Lower leg skin (tissue), 4 donors: ENCODE results near the gene DCDC2B. TPM values are rescaled to one million over a fixed set of nuclear protein-coding genes. Genes with fewer than 3 reads are reported as not detected.

Experiments used
- DNase-seq, 2 donors: peaks; one replicate each; pipeline ENCODE4 v3.0.0-alpha.2; 2019; ENCODE audit warnings: low spot score in 2 of 2
- H3K4me3 ChIP-seq: fragments of 200-600 bp; sonication (generic); 2 replicates; pipeline ENCODE4 v1.5.1; 2017; ENCODE audit warnings: mild to moderate bottlenecking, low read depth; ENCODE audit not compliant: poor library complexity, severe bottlenecking
- CTCF ChIP-seq, 3 donors: fragments of 450-650 bp; IDR thresholded peaks; one replicate each; pipeline ENCODE4 v1.5.1; 2016; ENCODE audit warnings: antibody characterized with exemption in 3 of 3, mild to moderate bottlenecking in 3 of 3, moderate library complexity in 2 of 3
- POLR2A ChIP-seq, 2 donors: fragments of 450-650 bp; IDR thresholded peaks; one replicate each; pipeline ENCODE4 v1.6.1; 2016 to 2017; ENCODE audit warnings: antibody characterized with exemption in 2 of 2, mild to moderate bottlenecking in 1 of 2, moderate library complexity in 1 of 2
- WGBS, 2 donors: methylation state at CpG; one replicate each; pipeline ENCODE4 v1.1.5; 2018; 5-methylcytosine and 5-hydroxymethylcytosine counted together
- intact Hi-C: fragments of 100-400 bp; cut with DNase I; formaldehyde crosslinking; loops from one replicate; pipeline ENCODE4 v1.15.0; 2023; ENCODE audit warnings: low total_unique reads
- total RNA-seq, 4 donors: library from RNA; depleted of rRNA; stranded (reverse); fragments of >200 nt; gene quantifications; one replicate each; pipeline ENCODE4 v1.1.0, GENCODE V29; 2016

The DCDC2B gene
- total RNA-seq, 4 donors from 2014 or later: not detected

DNA sequence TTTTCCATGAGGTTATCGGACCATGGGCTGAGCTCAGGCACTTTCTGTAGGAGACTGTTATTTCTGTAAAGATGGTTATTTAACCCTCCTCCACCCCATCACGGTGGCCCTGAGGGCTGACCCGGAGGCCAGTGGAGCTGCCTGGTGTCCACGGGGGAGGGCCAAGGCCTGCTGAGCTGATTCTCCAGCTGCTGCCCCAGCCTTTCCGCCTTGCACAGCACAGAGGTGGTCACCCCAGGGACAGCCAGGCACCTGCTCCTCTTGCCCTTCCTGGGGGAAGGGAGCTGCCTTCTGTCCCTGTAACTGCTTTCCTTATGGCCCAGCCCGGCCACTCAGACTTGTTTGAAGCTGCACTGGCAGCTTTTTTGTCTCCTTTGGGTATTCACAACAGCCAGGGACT is 11.1 kb upstream of the DCDC2B start:
- 76 to 81% methylated on average over 6 of the region's 6 CpGs for WGBS, 2 donors
- intact Hi-C loops: no loop called here
- no peak for TF ChIP-seq CTCF (IDR thresholded peaks at IDR 0.05)
- TF ChIP-seq POLR2A (IDR thresholded peaks at IDR 0.05): no peak
- no peak for DNase-seq
- H3K4me3 ChIP-seq: no peak overlapping the region

GRCh38 chr1:32198237-32199042 is 10.4 kb upstream of the DCDC2B start:
- intact Hi-C loops: no loop called here
- no peak for DNase-seq
- 82 to 85% methylated on average over 3 of the region's 3 CpGs for WGBS, 2 donors
- TF ChIP-seq CTCF (IDR thresholded peaks at IDR 0.05) (no peak), POLR2A (IDR thresholded peaks at IDR 0.05) (no peak)
- no peak overlapping the region for H3K4me3 ChIP-seq

GRCh38 chr1:32199043-32199716 is 9.7 kb upstream of the DCDC2B start:
- TF ChIP-seq POLR2A (IDR thresholded peaks at IDR 0.05): no peak
- no peak for TF ChIP-seq CTCF (IDR thresholded peaks at IDR 0.05)
- 57 to 70% methylated on average over 4 of the region's 4 CpGs for WGBS, 2 donors
- H3K4me3 ChIP-seq: no peak overlapping the region
- DNase-seq: no peak
- intact Hi-C loops: no loop called here

- DNase-seq: no peak
- WGBS, 2 donors: 27 to 38% methylated on average over 6 of the region's 6 CpGs
- intact Hi-C loops: no loop called here
- TF ChIP-seq CTCF (IDR thresholded peaks at IDR 0.05) (no peak), POLR2A (IDR thresholded peaks at IDR 0.05) (no peak)
- no peak overlapping the region for H3K4me3 ChIP-seq
Observed at GRCh38 chr1:32199717-32200072, 9.2 kb upstream of the DCDC2B start.

- peak in 1 of 2 donors; percentile 93 for DNase-seq
- intact Hi-C loops: no loop called here
- WGBS, 2 donors: 1% methylated on average over 34 of the region's 34 CpGs
- peak within 1 kb of the TSS; percentile 49 for H3K4me3 ChIP-seq
- no peak for TF ChIP-seq CTCF (IDR thresholded peaks at IDR 0.05)
- TF ChIP-seq POLR2A (IDR thresholded peaks at IDR 0.05): no peak
Observed at GRCh38 chr1:32200226-32201010, 8.5 kb upstream of the DCDC2B start, which contains the start of gene CCDC28B. CCDC28B (plus strand) TSS chr1:32200595; CDS start chr1:32201936, 1,341 bp downstream.
